Panc1 (cell line): Measurements from ENCODE around the gene CATSPERZ.

Experiments
- CTCF ChIP-seq: fragments of 450-650 bp; IDR thresholded peaks from 2 replicates; pipeline ENCODE4 v1.5.1; 2017; ENCODE audit warnings: mild to moderate bottlenecking
- SIN3A ChIP-seq: IDR thresholded peaks from 2 replicates; pipeline ENCODE4 v1.6.1; 2012; ENCODE audit warnings: low read depth, mild to moderate bottlenecking, low read length, moderate library complexity, borderline replicate concordance; ENCODE audit not compliant: insufficient read depth
- TCF7L2 ChIP-seq: IDR thresholded peaks from 2 replicates; pipeline ENCODE4 v1.6.1; 2011; ENCODE audit warnings: mild to moderate bottlenecking, low read depth, low read length, inconsistent platforms
- TF ChIP-seq, protein P1 (sequence below), 2 experiments: IDR thresholded peaks; 2 replicates each; pipeline ENCODE4 v1.6.1; 2011 to 2012; ENCODE audit warnings: low read depth in 2 of 2, control low read depth in 1 of 2, low read length in 1 of 2, mild to moderate bottlenecking in 1 of 2, moderate library complexity in 1 of 2; ENCODE audit not compliant: insufficient read depth in 1 of 2

DNA sequence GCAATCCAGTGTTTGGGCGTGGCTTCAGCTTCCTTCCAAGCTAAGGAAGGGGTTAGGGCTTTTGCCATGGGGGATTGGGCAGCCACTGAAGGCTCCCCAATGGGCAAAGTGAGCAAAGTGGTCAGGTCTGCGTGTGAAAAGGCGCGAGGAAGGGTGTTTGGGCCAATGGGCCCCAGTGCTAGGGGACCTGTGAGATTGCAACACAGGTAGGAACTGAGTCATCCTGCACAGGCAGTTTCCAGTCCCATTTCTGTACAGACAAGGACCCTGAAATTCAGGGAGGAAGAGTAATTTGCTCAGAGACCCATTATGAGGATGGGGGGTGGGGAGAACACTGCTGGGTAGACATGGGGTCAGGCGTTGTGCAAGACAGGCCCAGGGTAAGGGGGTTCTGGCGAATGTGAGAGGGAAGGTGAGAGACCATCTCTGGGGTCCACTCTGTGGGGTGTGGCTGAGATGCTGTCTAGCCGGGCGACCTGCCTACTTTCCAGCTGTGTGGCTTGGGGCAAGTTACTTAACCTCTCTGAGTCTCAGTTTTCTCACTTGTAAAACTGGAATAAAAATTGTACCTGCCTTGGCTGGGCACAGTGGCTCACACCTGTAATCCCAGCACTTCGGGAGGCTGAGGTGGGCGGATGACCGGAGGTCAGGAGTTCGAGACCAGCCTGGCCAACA, 47.2 kb downstream of the CATSPERZ start:
- TF ChIP-seq TCF7L2, result no peak
- TF ChIP-seq, protein P1, sequence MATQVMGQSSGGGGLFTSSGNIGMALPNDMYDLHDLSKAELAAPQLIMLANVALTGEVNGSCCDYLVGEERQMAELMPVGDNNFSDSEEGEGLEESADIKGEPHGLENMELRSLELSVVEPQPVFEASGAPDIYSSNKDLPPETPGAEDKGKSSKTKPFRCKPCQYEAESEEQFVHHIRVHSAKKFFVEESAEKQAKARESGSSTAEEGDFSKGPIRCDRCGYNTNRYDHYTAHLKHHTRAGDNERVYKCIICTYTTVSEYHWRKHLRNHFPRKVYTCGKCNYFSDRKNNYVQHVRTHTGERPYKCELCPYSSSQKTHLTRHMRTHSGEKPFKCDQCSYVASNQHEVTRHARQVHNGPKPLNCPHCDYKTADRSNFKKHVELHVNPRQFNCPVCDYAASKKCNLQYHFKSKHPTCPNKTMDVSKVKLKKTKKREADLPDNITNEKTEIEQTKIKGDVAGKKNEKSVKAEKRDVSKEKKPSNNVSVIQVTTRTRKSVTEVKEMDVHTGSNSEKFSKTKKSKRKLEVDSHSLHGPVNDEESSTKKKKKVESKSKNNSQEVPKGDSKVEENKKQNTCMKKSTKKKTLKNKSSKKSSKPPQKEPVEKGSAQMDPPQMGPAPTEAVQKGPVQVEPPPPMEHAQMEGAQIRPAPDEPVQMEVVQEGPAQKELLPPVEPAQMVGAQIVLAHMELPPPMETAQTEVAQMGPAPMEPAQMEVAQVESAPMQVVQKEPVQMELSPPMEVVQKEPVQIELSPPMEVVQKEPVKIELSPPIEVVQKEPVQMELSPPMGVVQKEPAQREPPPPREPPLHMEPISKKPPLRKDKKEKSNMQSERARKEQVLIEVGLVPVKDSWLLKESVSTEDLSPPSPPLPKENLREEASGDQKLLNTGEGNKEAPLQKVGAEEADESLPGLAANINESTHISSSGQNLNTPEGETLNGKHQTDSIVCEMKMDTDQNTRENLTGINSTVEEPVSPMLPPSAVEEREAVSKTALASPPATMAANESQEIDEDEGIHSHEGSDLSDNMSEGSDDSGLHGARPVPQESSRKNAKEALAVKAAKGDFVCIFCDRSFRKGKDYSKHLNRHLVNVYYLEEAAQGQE (IDR thresholded peaks at IDR 0.05; ENCODE audit: insufficient read depth in 1 of 2, low read depth in 2 of 2, low read length in 1 of 2), result no peak
- no peak for TF ChIP-seq CTCF
- TF ChIP-seq SIN3A, result no peak
